NCI-H82 treated with DMSO at 0.1 percent for 48 hours (cell line): Measurements from ENCODE around the gene LRMDA.
"Not testable (repeated sequence)": the region's sequence is repeated elsewhere in the genome, so short reads cannot be mapped to it uniquely, and the experiment has no call there.

Experiments used
- DNase-seq: peaks from one replicate; lab custom pipeline; 2025; ENCODE audit not compliant: unreplicated experiment; lab: John Stamatoyannopoulos, UW

The LRMDA gene

DNA sequence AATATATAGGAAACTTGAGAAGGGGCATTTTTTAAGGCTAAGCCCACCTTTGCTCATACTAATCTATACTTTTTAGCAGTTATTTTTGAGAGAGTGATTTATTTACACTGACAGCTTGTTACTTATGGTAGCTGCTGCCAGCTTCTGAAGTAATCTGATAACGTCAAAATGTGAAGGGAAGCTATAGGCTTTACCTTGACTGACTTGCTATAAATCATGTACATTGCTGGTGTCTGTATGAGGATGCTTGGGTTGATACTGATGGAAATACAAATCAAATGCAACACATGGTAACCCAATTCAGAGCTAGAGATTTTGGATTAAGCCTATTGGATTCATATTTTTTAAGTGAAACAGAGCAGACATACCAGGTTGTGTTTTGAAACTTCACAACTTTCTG, 299.4 kb downstream of the LRMDA start:
- DNase-seq, result no peak

DNA sequence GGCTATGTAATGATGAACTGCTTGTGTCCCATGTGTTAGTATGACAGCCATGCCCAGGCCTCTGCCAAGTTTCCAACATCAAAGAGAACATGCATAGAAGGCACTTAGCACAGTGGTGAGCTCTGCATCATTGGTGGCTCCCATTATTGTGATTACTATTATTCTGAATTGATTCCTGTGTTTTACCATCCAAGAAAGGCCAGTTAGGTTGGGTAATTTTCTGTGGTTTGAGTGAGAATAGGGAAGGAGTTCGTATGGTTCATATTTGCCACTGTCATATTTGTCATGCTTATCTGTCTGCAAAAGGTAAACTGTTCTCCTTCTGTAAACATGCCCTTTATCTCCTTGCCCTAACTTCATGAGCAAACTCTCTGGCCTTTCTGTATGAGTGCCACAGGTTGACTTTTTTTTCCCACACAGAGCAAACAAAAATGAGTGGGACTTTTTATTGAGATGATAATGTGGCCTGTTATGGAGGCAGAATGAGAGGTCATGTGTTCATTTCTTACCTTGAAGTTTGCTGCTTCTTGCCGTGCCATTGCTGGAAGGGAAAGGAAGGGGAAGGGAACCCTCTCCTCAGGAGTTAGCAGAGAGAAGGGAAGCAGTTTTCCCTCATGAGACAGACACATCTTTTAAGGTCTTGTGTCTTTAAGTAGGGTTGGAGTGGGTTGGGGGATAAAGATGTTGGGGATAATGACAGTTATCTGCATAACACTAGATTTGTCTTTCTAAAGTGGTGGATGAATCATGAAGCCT, 301.9 kb downstream of the LRMDA start:
- no peak for DNase-seq

DNA sequence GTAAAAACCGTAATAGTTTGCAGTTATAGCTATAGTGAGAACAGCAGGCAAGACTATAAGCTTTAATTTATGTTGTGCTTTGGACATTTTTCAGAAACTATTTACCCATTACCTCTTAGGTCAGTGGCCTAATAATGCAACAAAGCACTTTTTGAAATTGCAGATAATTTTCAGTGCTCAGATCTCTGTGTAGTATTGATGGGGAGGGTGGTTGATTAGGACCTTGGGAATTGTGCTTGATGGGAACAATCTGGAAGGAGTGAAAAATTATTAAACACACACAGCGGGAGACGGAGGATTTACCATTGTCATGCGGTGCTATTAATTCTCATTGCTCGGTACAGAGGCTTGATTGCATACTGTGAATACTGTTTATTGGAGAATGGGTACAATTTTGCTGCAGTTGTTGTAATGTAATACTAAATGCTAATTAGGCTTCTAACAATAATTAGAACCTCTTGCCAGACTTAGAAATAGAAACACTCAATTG, 304.8 kb downstream of the LRMDA start:
- DNase-seq, result no peak

DNA sequence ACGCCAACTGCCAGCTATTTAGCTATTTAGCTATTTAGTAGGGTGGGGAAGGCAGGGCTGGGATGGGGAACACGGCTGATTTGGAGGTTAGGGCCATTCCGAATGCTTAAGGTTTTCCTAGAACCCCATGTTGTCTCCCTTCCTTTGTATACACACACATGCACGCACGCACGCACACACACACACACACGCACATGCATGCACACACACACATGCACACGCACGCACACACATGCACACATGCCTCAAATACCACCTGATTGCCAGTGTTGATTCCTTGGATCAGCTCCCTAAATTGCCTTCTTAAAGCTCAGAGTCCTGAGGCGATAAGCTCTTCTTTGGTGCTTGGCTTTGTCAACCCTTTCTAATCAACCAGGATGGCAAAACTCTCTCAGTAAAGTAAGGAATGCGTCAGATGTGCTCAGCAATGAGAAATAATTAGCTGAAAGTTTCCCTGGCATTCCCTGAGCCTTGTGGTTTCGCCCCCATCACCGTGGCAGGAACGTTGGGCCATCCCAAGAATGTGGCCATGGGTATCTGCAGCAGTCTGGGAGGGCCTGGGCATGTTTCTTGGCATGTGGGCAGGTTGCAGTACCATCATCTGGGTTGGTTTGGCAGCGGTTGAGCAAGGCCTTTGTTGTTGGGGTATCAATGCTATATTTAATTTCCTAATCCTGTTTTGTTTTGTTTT, 305.6 kb downstream of the LRMDA start:
- DNase-seq, result no peak

DNA sequence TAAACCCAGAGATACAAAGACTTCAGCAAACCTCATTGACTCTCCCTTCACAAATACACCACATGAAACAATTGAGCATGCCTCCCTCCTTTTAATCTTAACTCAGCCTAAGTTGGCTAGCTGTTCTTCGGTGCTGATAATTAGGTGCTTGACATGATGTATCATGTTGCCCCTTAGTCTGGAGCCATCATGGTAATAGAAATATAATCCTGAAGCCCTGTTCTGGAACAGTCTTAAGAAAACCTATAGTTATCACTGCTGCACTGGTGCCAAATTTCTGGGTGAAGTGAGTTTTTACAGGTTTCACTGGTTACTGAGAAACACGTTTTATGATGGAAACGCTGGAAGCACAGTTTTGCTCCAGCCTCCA, 306.1 kb downstream of the LRMDA start:
- no peak for DNase-seq

DNA sequence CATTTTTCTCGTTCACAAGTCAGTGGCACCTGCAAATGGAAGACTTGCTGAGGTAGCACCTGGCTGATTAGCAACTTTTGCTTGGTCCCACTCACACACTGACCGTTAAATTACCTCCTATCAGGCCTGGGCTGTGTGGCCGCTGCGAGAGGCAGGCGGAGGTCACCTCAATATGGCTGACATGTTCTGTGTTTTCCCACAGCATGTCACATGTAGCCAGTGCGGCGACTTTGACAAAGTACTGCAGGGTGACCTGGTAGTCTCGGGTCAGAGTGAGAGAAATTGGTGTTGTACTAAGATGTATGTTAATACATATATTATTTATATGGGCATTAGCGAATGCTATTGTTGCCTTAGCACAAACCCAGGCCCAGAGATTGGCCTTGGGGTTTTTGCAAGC, 307.5 kb downstream of the LRMDA start:
- DNase-seq, result no peak

DNA sequence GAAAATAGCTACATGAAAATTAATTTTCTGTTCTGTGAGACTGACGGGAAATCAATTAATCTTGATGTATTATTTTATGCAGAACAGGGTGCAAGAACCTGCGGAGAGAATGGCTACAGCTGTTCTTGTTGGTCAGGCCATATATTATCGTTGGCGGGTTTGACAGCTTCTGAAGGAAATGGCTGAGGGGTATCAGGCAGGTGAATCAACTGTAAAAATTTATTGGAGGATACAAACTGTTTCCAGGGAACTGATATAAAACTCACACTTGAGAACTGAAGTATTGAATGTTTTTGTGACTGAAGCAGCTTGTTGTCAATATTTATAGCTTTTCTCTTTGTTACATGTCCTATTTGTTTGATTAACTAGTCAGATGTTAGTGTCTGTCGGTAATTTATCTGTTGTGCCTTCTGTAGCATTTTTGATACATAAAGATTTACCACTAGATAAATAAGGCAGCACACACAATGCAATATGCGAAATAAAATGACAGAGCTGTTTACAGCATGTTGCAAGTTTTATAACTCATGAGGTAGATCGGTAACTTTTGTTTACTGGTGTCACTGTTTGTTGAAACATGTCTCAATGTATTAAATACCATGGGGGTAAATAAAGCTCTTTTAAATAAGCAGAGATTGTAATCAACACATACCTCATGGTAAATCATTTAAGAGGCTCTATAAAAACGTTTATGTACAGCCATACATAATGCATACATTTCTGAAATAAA, 308.2 kb downstream of the LRMDA start:
- no peak for DNase-seq

DNA sequence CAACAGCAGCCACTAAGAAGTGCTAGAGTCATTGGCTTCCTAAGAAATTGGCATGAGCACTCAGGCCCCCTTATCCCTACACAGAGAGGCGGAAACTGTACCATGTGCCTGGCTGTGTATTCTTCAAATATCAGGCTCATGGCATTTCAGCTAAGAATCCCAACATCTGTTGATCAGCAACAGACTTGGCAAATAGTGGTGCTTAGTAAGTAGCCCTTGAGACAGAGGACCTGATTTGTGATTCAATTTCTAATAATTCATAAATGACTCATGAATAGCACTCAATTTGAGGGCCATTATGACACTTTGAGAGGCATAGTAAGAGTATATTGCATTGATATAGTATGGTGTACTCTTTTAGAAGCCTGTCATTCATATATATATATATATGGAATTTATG, 309.1 kb downstream of the LRMDA start:
- DNase-seq, result no peak

DNA sequence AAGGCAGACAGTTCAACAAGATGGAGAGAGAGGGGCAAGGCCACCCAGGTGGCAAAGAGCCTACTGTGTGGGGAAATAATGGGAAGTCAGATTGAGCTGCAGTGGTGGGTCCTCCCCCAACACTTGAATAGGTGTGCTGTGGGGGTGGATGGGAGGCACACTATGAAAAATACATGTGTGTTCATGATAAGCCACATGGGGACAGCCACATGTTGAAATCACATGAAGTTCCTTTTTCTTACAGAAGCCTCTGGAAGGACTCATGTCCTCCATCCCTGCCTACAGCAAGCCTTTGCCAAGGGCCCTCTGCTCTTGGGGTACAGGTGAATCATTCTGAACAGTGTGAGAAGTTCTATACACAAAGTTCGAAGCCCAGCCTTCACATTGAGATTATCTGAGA, 310.9 kb downstream of the LRMDA start:
- DNase-seq, result no peak

DNA sequence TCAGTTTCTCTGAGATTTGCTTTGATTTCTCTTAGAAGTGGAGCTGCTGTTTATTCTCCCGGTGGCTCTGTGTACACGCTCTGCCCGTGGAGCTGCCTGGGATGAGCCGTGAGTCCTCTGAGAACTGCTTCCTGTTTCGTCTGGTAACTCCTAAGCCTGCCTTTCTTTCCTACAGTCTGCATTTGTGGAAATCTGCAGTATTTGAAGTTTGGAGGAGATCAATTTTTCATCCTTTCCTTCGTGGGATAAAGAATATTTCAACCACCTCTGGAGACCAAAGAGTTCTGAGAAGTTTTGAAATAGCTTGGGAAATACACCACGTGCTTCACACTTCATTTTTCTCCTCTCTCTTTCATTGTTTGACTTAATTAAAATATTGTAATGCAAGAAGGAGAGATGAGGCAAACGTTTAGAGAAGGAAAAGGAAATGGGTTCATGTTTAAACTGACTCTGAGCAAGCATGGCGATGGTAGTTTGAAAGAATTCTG, 311.9 kb downstream of the LRMDA start:
- no peak for DNase-seq

DNA sequence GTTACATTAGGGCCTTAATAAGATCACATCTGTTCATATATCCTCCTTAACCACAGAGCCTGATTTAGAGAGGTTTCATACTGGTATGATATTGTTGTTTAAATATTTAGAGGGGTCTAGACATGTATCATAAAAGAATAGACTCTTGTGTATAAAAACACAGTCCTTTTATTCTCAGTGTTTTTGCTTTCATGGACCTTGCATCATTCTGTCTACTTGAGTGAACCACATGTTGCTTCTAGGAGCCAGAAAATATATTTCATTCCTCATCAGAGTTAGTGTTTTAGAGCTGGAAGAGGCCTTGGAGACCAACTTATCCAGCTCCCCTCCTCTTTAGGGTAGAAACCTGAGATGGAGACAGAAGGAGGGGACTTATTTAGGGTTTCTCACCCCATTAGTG, 312.8 kb downstream of the LRMDA start:
- DNase-seq, result no peak

DNA sequence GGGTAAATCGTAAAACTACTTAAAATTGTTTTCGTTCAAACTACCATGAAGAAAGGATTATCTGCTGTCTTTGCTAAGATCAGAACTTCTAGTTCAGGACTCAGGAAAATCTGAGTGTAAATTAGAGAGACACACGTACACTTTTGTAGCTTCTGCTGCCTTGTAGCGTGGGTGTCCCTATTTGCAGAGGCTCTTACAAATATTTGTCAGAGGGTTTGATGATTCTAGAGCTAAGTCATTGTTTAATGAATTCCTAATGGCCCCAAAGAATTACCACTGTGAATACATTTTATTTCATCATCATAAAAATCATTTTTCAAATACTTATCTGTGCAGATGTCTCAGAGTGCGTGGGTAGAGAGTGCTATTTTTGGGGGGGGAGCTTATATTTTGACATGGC, 314.9 kb downstream of the LRMDA start:
- DNase-seq, result no peak

DNA sequence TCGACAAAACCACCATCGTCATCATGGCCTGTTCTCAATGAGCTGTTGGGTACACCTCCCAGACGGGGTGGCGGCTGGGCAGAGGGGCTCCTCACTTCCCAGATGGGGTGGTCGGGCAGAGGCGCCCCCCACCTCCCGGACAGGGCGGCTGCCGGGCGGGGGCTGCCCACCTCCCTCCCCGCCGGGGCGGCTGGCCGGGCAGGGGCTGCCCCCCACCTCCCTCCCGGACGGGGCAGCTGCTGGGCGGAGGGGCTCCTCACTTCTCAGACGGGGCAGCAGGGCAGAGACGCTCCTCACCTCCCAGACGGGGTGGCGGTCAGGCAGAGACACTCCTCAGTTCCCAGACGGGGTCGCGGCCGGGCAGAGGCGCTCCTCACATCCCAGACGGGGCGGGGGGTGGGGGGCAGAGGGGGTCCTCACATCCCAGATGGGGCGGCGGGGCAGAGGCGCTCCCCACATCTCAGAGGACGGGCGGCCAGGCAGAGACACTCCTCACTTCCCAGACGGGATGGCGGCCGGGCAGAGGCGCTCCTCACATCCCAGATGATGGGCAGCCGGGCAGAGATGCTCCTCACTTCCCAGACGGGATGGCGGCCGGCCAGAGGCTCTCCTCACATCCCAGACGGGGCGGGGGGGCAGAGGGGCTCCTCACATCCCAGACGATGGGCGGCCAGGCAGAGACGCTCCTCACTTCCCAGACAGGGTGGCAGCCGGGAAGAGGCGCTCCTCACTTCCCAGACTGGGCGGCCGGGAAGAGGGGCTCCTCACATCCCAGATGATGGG, 318.9 kb downstream of the LRMDA start:
- DNase-seq, result not testable (repeated sequence)

DNA sequence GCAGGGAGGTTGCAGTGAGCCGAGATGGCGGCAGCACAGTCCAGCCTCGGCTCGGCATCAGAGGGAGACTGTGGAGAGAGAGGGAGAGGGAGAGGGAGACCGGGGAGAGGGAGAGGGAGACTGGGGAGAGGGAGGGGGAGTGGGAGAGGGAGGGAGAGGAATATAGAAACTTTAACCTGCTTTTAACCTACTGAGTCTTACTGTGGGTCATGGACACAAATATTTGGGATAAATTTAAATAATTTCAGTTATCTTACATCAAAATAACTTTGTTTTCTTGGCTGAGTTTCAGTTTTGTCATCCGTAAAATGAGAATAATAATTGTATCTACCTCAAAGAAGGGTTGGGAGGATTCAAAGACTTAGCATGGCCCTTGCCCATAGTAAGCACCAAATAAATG, 319.8 kb downstream of the LRMDA start:
- DNase-seq, result no peak

DNA sequence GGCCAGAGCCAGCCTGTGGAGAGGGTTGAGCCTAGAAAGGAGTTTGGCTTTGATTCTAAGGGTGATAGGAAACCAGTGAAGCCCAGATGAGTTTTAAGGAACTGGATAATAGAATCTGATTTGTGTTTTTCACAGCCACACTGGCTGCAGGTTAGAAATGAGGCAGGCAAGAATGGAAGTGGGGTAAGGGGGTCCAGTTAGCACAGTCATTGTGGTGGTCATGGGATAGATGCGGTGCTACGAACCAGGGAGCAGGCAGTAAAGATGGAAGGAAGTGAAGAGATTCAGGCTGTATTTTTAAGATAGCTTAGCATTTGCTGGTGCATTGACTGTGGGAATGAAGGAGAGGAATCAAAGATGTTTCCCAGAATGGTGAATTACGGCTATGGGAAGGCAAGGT, 322.2 kb downstream of the LRMDA start:
- DNase-seq, result no peak

DNA sequence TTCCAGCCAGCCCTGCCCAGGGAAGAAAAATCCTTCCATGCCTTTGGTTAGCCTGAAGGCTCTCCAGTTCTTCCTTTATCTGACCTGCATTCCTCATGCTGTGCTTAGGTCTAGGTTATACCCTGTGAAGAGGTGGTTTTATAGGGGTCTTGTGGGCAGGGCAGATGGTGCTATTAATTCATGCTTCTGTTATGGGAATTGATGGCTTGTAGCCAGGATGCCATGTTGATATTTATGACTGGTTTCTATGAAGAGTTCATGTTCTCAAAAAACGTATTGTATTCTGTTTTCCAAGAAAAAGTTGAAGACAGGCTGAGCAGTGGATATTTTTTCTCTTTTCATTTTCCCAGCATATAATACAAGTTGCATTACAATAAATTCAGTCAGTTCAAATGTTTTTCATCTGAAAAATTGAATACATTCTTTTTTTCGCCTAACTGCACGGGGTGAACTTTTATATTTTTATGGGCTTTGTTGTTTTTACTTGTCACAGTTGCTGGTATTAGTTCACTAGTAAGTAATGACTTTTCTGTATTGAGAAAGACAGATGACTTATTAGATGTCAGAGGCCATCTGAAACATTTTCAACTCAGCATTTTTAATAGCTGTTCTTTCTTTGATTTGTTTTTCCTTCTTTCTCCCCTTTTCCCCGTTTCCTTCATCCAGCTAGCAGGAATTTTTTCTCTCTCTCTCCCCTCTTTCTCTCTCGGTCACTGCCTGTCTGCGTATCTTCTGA, 322.8 kb downstream of the LRMDA start:
- no peak for DNase-seq

DNA sequence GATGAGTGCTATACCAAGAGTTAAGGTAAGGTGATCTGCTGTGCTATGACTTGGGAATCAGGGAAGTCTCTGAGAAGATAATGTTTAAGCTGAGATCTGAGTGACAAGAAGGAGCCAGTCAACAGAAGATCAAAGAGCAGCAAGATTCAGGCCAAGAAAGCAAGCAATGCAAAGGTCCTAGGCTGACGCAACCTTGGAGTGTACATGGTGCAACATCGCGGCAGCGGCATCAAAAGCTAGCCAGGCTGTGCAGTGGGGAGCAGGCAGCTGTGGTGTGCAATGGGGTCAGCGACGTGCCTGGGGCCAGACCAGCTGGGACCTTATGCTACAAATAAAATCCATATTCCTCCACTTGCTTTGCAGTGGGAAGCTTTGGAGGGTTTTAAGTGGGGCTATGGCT, 324.1 kb downstream of the LRMDA start:
- no peak for DNase-seq

DNA sequence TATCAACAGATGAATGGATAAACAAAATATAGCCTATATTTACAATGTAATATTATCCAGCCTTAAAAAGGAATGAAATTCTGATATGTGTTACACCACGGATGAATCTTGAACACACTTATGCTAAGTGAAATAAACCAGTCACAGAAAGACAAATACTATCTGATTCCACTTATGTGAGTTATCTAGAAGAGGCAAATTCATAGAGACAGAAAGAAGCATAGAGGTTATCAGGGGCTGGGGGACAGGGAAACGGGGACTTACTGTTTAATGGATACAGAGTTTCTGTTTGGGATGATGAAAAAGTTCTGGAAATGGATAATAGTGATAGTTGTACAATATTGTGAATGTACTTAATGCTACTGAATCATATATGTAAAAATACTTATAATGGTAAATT, 329.9 kb downstream of the LRMDA start:
- no peak for DNase-seq

DNA sequence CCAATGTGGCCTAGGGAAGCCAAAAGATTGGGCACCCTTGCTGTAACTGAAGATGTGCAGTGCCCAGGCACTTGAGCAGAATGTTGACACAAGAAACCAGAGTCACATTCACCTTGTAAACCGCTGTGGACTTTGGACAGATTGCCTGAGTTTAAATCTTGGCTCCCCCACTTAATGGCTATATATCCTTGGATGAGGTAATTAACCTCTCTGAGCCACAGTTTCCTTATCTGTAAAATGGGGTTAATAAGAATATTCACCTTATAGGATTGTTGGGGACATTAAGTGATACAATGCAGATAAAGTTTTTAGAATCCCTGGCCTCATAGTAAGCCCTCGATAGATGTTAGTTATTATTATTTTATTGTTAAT, 331.0 kb downstream of the LRMDA start:
- no peak for DNase-seq

DNA sequence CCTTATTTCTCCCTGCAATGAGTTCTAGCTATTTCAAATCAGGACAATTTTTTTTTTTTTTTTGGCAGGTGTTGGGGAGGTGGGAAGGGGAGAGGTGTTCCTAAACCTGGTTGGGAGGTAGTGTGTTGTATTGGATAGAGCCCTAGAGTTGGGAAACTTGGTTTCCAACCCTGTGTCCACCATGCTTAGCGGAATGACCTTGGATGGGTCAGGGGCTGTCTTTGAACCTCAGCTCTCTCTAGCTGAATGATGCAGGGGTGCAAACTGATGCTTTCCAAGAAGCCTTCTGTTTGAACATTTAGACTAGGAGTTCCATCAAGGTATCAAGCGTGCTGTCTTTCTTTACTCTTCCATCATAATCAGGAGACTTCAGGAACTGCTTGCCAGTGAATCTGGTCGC, 332.2 kb downstream of the LRMDA start:
- DNase-seq, result no peak
